ENCODE measurements around the gene ARSA. TPM values are rescaled to one million over a fixed set of nuclear protein-coding genes. Genes with fewer than 3 reads are reported as not detected.

The ARSA gene
- total RNA-seq, 1 experiment from 2014 or later: 10.3 TPM

- H3K4me2 ChIP-seq (ENCODE audit: insufficient read depth, insufficient read length, low read length): no peak overlapping the region
- H4K5ac ChIP-seq (ENCODE audit: insufficient read length, low read depth, low read length): no peak overlapping the region
- no peak overlapping the region for H3K4me3 Mint-ChIP-seq
- no peak overlapping the region for H2AK5ac ChIP-seq (ENCODE audit: insufficient read length, low read length)
- no peaks in the 10 kb centered on the region; a peak in 1 of 5 replicates for H3K9me3 Mint-ChIP-seq
- no peak for DNase-seq
- peaks cover 4% of the 10 kb centered on the region; the same call in 1 of the 2 replicates for H3K27me3 ChIP-seq (ENCODE audit: insufficient read depth, low read length)
- H3K27ac ChIP-seq (ENCODE audit: insufficient read length, low read depth, low read length): no peak overlapping the region
- H2BK120ac ChIP-seq (ENCODE audit: low read depth, low read length, poor library complexity, severe bottlenecking): no peak overlapping the region
- no peak for TF ChIP-seq CTCF (conservative IDR thresholded peaks at IDR 0.05)
- no peak overlapping the region for H2BK12ac ChIP-seq (ENCODE audit: insufficient read length, low read depth, low read length)
- H4K8ac ChIP-seq (replicated peaks; ENCODE audit: insufficient read length, low read depth, low read length): no peak overlapping the region
- no peaks in the 10 kb centered on the region; a peak in 1 of 7 replicates for H3K36me3 Mint-ChIP-seq (ENCODE audit: insufficient read depth in 1 of 3, low read depth in 3 of 3)
- no peaks in the 10 kb centered on the region; the same call in 1 of the 2 replicates for H3K4me1 ChIP-seq (ENCODE audit: insufficient read depth, low read length)
- no peak overlapping the region for H3K18ac ChIP-seq (ENCODE audit: insufficient read length, low read depth, low read length)
- H3K27ac Mint-ChIP-seq: no peak overlapping the region
- no peak overlapping the region for H2BK20ac ChIP-seq (ENCODE audit: low read depth, low read length, poor library complexity, severe bottlenecking)
- H2BK5ac ChIP-seq (ENCODE audit: insufficient read length, low read length): no peak overlapping the region
- H3K56ac ChIP-seq (ENCODE audit: insufficient read length, low read depth, low read length): no peak overlapping the region
- H3K23me2 ChIP-seq (ENCODE audit: insufficient read length, low read depth, low read length, poor library complexity, severe bottlenecking): peaks cover 3% of the 10 kb centered on the region
- H4K91ac ChIP-seq (ENCODE audit: insufficient read length, low read depth, low read length): no peak overlapping the region
- no peaks in the 10 kb centered on the region for H3K79me2 ChIP-seq (ENCODE audit: insufficient read depth, low read length)
- peaks cover 47% of the 10 kb centered on the region for H3K27me3 Mint-ChIP-seq (ENCODE audit: low read depth)
- no peak overlapping the region for H2BK15ac ChIP-seq (ENCODE audit: low read depth, low read length)
- no peak overlapping the region for H3K4ac ChIP-seq (ENCODE audit: low read depth, low read length)
- no peak overlapping the region for H3K14ac ChIP-seq (ENCODE audit: insufficient read depth, low read length)
- H3K4me1 Mint-ChIP-seq: peaks cover 13 to 14% of the 10 kb centered on the region in 2 experiments
- no peak overlapping the region for H3K9ac ChIP-seq (ENCODE audit: extremely low read depth, insufficient read length, low read length)
- H3K79me1 ChIP-seq (ENCODE audit: insufficient read depth, low read depth, low read length, poor library complexity, severe bottlenecking): no peaks in the 10 kb centered on the region
- no peaks in the 10 kb centered on the region for H4K20me1 ChIP-seq (ENCODE audit: control insufficient read depth, insufficient read depth, insufficient read length)
- no CpG with 5 or more reads among the region's 70 CpGs for WGBS (ENCODE audit: extremely low coverage, insufficient read length, low lambda C conversion rate)
- H3K9me3 ChIP-seq (ENCODE audit: control insufficient read depth, low read depth, low read length): no peaks in the 10 kb centered on the region
- no peak overlapping the region for H3T11ph ChIP-seq (ENCODE audit: low read length)
- H2AFZ ChIP-seq (ENCODE audit: low read length): no peak overlapping the region
- H3K23ac ChIP-seq (ENCODE audit: insufficient read length, low read depth, low read length): no peak overlapping the region
Observed at GRCh38 chr22:50603511-50604255, 24.3 kb downstream of the ARSA start.

Measured in H9 (cell line).